Activated CD8-positive, alpha-beta T cell treated with anti-CD3 and anti-CD28 coated beads, Interleukin-2, amount 10 ng/mL, durations not matched to agents 7 days and 5 days (primary cell): Measurements from ENCODE around the gene PLPP1. TPM values are rescaled to one million over a fixed set of nuclear protein-coding genes. Genes with fewer than 3 reads are reported as not detected.

ENCODE experiments used
- ATAC-seq: fragments of 150-1000 bp; cut with Tn5 transposase; one replicate; pipeline ENCODE4 v1.10.0; 2021; ENCODE audit warnings: moderate library complexity
- CTCF ChIA-PET: fragments of 350-600 bp; sonication (Branson Sonifier 250); formaldehyde crosslinking; loops from one replicate; lab custom pipeline; 2021; ENCODE audit warnings: antibody characterized with exemption; lab: Charles Lee
- POLR2A ChIA-PET: fragments of 350-600 bp; sonication (Branson Sonifier 250); formaldehyde crosslinking; loops from one replicate; lab custom pipeline; 2021; ENCODE audit warnings: antibody characterized with exemption; lab: Charles Lee
- DNase-seq: peaks from one replicate; pipeline ENCODE4 v3.0.0-alpha.2; 2020
- H3K27ac Mint-ChIP-seq: one replicate; pipeline ENCODE4 v1.8.0; 2021; ENCODE audit warnings: mild to moderate bottlenecking, mixed read lengths
- H3K27me3 Mint-ChIP-seq: one replicate; pipeline ENCODE4 v1.8.0; 2021; ENCODE audit warnings: low read depth, mixed read lengths
- H3K36me3 Mint-ChIP-seq: one replicate; pipeline ENCODE4 v1.8.0; 2021; ENCODE audit warnings: low read depth, mixed read lengths
- H3K4me1 Mint-ChIP-seq: one replicate; pipeline ENCODE4 v1.8.0; 2021; ENCODE audit warnings: low read depth, mixed read lengths
- H3K4me3 Mint-ChIP-seq: one replicate; pipeline ENCODE4 v1.8.0; 2021; ENCODE audit warnings: mild to moderate bottlenecking, mixed read lengths
- H3K9me3 Mint-ChIP-seq: one replicate; pipeline ENCODE4 v1.8.0; 2022; ENCODE audit warnings: mixed read lengths; ENCODE audit not compliant: insufficient read depth
- total RNA-seq, 2 experiments: library from RNA; stranded (reverse); gene quantifications; one replicate each; pipeline ENCODE4 v1.2.3, GENCODE V29; 2021

The PLPP1 gene
- total RNA-seq, result 10 to 100 TPM; 27.0 to 27.2 TPM

GRCh38 chr5:55534436-55535198, at the start of gene PLPP1:
TSS of gene PLPP1 (minus strand) at chr5:55534964. CDS start at chr5:55534629, 335 bp downstream.
- CTCF ChIA-PET, result interaction anchor here (0.7 to 1.5 kb wide), 2 partner anchors 146 to 157 kb away, joined by 3 read pairs; no protein-coding TSS in a partner anchor
- Mint-ChIP-seq H3K4me3 (peak within 1 kb of the TSS; percentile 85), H3K36me3 (peaks cover 20% of the 10 kb centered on the region), H3K9me3 (no peaks in the 10 kb centered on the region), H3K27me3 (no peaks in the 10 kb centered on the region), H3K27ac (peak within 1 kb of the TSS; percentile 90), H3K4me1 (peaks cover 63% of the 10 kb centered on the region)
- DNase-seq (peak; percentile 87), ATAC-seq (peak; percentile 84)
- POLR2A ChIA-PET, result interaction anchor here (0.6 to 1.0 kb wide), 4 partner anchors 9 to 227 kb away, joined by 3 to 4 read pairs (median 4); partner anchors contain the start of gene DHX29

DNA sequence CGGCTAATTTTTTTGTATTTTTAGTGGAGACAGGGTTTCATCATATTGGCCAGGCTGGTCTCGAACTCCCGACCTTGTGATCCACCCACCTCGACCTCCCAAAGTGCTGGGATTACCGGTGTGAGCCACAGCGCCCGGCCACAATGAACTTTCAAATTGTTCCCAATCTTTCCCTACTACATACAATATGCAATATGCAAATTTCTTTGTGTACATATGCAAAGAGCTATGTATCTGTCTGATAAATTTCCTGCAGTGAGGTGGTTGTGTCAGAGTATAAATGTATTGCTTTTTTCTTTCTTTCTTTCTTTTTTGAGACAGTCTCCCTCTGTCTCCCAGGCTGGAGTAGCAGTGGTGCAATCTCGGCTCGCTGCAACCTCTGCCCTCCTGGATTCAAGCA, 48.8 kb upstream of the PLPP1 start:
- no peak overlapping the region for H3K4me3 Mint-ChIP-seq
- no peak overlapping the region for H3K27ac Mint-ChIP-seq
- peaks cover 2% of the 10 kb centered on the region for H3K36me3 Mint-ChIP-seq
- ChIA-PET POLR2A (interaction anchor here (1.0 kb wide), 1 partner anchor 49 kb away, joined by 4 read pairs; no protein-coding TSS in a partner anchor), CTCF (no interaction called here)
- H3K4me1 Mint-ChIP-seq, result peaks cover 32% of the 10 kb centered on the region
- no peaks in the 10 kb centered on the region for H3K27me3 Mint-ChIP-seq
- no peak for DNase-seq
- no peaks in the 10 kb centered on the region for H3K9me3 Mint-ChIP-seq
- no peak for ATAC-seq

DNA sequence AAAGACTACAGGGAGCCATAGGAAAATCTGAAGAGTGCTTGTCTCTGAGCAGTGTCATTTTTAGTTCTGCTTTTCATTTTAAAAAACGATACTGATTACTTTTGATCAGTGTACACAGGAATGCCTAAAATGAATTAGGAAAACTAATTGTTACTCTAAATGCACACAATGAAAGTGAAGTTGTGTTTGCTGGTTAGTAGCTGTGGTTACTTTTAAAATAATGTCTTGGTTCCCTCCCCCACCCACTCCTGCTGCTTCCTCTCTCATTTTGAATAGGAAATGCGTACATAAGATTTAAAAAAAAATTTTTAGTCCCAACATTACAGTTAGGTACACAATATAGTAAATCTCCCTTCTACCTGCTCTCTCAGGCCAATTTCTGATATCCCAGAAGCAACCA, 47.5 kb upstream of the PLPP1 start:
- DNase-seq, result no peak
- Mint-ChIP-seq H3K27me3 (no peaks in the 10 kb centered on the region), H3K9me3 (no peaks in the 10 kb centered on the region), H3K4me3 (peak overlapping the region; percentile 44), H3K4me1 (peaks cover 45% of the 10 kb centered on the region), H3K27ac (peak overlapping the region; percentile 75), H3K36me3 (peaks cover 2% of the 10 kb centered on the region)
- CTCF ChIA-PET, result no interaction called here
- peak; percentile 43 for ATAC-seq
- POLR2A ChIA-PET, result no interaction called here

- ChIA-PET POLR2A (interaction anchor here (1.4 kb wide), 1 partner anchor 11 kb away, joined by 4 read pairs; no protein-coding TSS in a partner anchor), CTCF (interaction anchor here (1.1 kb wide), 1 partner anchor 10 kb away, joined by 3 read pairs; no protein-coding TSS in a partner anchor)
- H3K4me3 Mint-ChIP-seq, result no peak overlapping the region
- H3K36me3 Mint-ChIP-seq, result peaks cover 2% of the 10 kb centered on the region
- DNase-seq, result no peak
- H3K9me3 Mint-ChIP-seq, result no peaks in the 10 kb centered on the region
- no peak for ATAC-seq
- H3K4me1 Mint-ChIP-seq, result peaks cover 60% of the 10 kb centered on the region
- H3K27me3 Mint-ChIP-seq, result no peaks in the 10 kb centered on the region
- H3K27ac Mint-ChIP-seq, result no peak overlapping the region
These were observed 45.3 kb upstream of the PLPP1 start for GRCh38 chr5:55580042-55580441.

DNA sequence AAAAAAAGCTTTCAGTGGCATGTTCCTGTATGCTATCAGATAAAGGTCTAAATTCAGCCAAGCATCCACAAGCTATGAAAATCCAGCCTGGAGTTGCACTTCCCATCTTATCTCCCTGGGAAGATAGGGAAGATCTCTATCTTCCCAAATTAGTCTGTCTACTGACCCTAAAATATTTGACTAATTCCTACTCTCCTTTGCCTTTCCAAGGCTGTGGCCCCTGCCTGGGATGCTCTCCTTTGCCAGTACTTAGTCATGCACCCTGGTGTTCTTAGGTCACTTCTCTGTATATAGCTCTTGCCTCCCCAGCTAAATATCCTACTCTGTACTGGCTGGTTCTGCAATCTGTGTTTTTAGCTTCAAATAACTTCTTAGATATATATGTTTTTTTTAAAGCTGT, 44.0 kb upstream of the PLPP1 start:
- CTCF ChIA-PET, result interaction anchor here (1.1 kb wide), 1 partner anchor 11 kb away, joined by 3 read pairs; no protein-coding TSS in a partner anchor
- Mint-ChIP-seq H3K4me1 (peaks cover 59% of the 10 kb centered on the region), H3K9me3 (no peaks in the 10 kb centered on the region), H3K27me3 (no peaks in the 10 kb centered on the region), H3K36me3 (peaks cover 2% of the 10 kb centered on the region), H3K4me3 (no peak overlapping the region), H3K27ac (no peak overlapping the region)
- DNase-seq (no peak), ATAC-seq (no peak)
- POLR2A ChIA-PET, result no interaction called here

DNA sequence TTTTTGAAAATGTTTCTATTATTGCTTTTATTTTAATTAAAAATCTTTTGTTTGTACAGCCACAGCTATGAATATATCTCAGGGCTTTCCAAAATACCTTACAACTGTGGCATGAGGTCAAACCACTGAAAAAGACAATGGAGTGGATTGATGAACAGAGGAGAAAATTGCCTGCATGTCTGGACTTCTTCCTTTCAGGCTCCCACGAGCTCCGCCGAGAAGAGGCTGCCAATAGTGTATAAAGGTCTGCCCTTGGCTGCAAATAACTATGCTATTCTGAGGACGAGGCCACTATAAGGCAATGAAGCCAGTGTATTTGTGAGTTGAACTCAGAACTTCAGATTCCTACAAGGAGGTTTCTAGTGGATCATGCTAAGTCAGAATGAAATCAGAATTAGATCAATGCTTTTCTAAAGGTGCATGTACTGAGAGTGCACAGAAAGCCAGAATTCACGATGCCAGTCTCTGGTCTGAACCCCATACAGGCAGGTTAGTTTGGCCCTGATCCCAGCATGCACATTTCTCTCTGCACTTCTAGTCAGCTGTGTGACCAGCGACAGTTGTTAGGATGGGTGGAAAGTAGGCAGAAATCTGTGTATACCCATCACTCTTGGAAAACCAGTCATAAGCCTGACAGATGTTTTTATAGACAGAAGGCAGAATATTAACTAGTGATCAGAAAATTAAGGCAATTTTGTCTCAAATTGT, 42.7 kb upstream of the PLPP1 start:
- DNase-seq (no peak), ATAC-seq (no peak)
- Mint-ChIP-seq H3K27ac (no peak overlapping the region), H3K27me3 (no peaks in the 10 kb centered on the region), H3K36me3 (peaks cover 2% of the 10 kb centered on the region), H3K4me1 (peaks cover 54% of the 10 kb centered on the region), H3K9me3 (no peaks in the 10 kb centered on the region), H3K4me3 (no peak overlapping the region)
- ChIA-PET POLR2A (no interaction called here), CTCF (no interaction called here)

GRCh38 chr5:55576661-55577060, 41.9 kb upstream of the PLPP1 start:
- ChIA-PET CTCF (interaction anchor here (1.5 kb wide), 1 partner anchor 116 kb away, joined by 4 read pairs; no protein-coding TSS in a partner anchor), POLR2A (no interaction called here)
- no peak overlapping the region for H3K27ac Mint-ChIP-seq

DNA sequence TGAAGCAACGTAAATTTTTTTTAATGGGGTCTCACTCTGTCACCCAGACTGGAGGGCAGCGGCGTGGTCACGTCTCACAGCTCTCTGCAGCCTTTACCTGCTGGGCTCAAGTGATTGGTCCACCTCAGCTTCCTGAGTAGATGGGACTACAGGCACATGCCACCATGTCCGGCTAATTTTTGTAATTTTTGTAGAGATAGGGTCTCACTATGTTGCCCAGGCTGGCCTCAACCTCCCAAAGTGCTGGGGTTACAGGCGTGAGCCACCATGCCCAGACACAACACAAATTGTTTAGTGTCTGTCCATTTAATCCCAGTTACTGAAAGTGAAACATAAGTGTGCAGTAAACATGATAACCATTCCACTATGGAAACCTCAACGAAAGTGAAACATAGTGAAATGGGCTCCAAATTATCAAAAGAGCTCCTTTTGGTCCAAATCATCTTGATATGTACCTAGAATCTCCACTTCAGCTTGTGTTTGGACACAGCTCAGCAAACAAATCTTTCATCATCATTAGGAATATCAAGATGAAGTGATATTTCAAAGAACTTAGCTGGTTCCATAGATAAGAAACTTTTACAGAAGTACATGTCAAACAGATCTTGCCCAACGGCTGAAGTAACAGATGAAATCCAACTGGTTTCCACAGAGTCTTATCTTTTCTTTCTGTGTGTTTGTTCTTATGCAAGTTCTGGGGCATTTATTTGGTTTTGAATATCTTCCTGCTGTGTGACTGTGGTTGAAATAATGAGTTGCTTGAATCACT, 41.2 kb upstream of the PLPP1 start:
- no peak overlapping the region for H3K27ac Mint-ChIP-seq
- H3K36me3 Mint-ChIP-seq, result peaks cover 2% of the 10 kb centered on the region
- POLR2A ChIA-PET, result interaction anchor here (0.6 kb wide), 1 partner anchor 1266 kb away, joined by 3 read pairs; the partner anchor contains the start of gene ARL15
- H3K4me1 Mint-ChIP-seq, result peaks cover 48% of the 10 kb centered on the region
- H3K27me3 Mint-ChIP-seq, result no peaks in the 10 kb centered on the region
- peak; percentile 30 for ATAC-seq
- DNase-seq, result no peak
- H3K4me3 Mint-ChIP-seq, result no peak overlapping the region
- no peaks in the 10 kb centered on the region for H3K9me3 Mint-ChIP-seq
- CTCF ChIA-PET, result interaction anchor here (1.5 kb wide), 1 partner anchor 116 kb away, joined by 4 read pairs; no protein-coding TSS in a partner anchor

More at GRCh38 chr5:55576661-55577060, 41.9 kb upstream of the PLPP1 start:
- Mint-ChIP-seq H3K9me3 (no peaks in the 10 kb centered on the region), H3K36me3 (peaks cover 2% of the 10 kb centered on the region), H3K4me3 (no peak overlapping the region), H3K27me3 (no peaks in the 10 kb centered on the region), H3K4me1 (peaks cover 53% of the 10 kb centered on the region)
- ATAC-seq (no peak), DNase-seq (no peak)

DNA sequence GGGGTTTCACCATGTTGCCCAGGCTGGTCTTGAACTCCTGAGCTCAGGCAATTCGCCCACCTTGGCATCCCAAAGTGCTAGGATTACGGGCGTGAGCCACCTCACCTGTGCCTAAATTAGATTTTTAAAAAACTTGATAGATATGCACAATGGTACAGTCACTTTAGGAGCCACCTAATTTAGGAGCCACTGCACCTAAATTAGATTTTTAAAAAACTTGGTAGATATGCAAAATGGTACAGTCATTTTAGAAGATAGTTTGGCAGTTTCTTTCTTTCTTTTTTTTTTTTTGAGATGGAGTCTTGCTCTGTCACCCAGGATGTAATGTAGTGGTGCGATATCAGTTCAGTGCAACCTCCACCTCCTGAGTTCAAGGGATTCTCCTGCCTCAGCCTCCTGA, 37.8 kb upstream of the PLPP1 start:
- ATAC-seq, result no peak
- Mint-ChIP-seq H3K9me3 (no peaks in the 10 kb centered on the region), H3K36me3 (no peaks in the 10 kb centered on the region), H3K4me3 (no peak overlapping the region), H3K4me1 (peaks cover 33% of the 10 kb centered on the region), H3K27me3 (no peaks in the 10 kb centered on the region), H3K27ac (no peak overlapping the region)
- DNase-seq, result no peak
- ChIA-PET POLR2A (no interaction called here), CTCF (no interaction called here)

- Mint-ChIP-seq H3K36me3 (no peaks in the 10 kb centered on the region), H3K4me1 (peaks cover 30% of the 10 kb centered on the region), H3K27me3 (no peaks in the 10 kb centered on the region), H3K9me3 (no peaks in the 10 kb centered on the region), H3K4me3 (no peak overlapping the region), H3K27ac (no peak overlapping the region)
- ChIA-PET CTCF (no interaction called here), POLR2A (no interaction called here)
- no peak for DNase-seq
- ATAC-seq, result no peak
These were observed 37.3 kb upstream of the PLPP1 start for GRCh38 chr5:55572020-55572419.

- no peaks in the 10 kb centered on the region for H3K27me3 Mint-ChIP-seq
- H3K4me1 Mint-ChIP-seq, result peaks cover 17% of the 10 kb centered on the region
- no peaks in the 10 kb centered on the region for H3K36me3 Mint-ChIP-seq
- no peak for ATAC-seq
- POLR2A ChIA-PET, result interaction anchor here (0.7 kb wide), 1 partner anchor 20 kb away, joined by 4 read pairs; no protein-coding TSS in a partner anchor
- H3K9me3 Mint-ChIP-seq, result no peaks in the 10 kb centered on the region
- CTCF ChIA-PET, result no interaction called here
- DNase-seq, result no peak
- no peak overlapping the region for H3K27ac Mint-ChIP-seq
- H3K4me3 Mint-ChIP-seq, result no peak overlapping the region
These were observed 35.8 kb upstream of the PLPP1 start for GRCh38 chr5:55570570-55570969.
